Measurements from ENCODE around the gene TBR1.
A peak's percentile ranks its signal among the peaks of the same experiment; 100 is the strongest.

The TBR1 gene

GRCh38 chr2:161379740-161380139, 36.4 kb upstream of the TBR1 start:
- DNase-seq (ENCODE audit: insufficient read length, low spot score), result no peak
- no peak for TF ChIP-seq CTCF (IDR thresholded peaks at IDR 0.05; ENCODE audit: insufficient read depth, missing control alignments)
- FAIRE-seq, result no peak

- TF ChIP-seq CTCF (IDR thresholded peaks at IDR 0.05; ENCODE audit: insufficient read depth, missing control alignments), result no peak
- DNase-seq (ENCODE audit: insufficient read length, low spot score) (no peak), FAIRE-seq (no peak)
Observed at GRCh38 chr2:161381546-161381945, 34.6 kb upstream of the TBR1 start.

GRCh38 chr2:161382747-161383146, 33.4 kb upstream of the TBR1 start:
- FAIRE-seq (peak; percentile 29), DNase-seq (ENCODE audit: insufficient read length, low spot score) (no peak)
- TF ChIP-seq CTCF (IDR thresholded peaks at IDR 0.05; ENCODE audit: insufficient read depth, missing control alignments), result no peak

- DNase-seq (ENCODE audit: insufficient read length, low spot score) (no peak), FAIRE-seq (no peak)
- TF ChIP-seq CTCF (IDR thresholded peaks at IDR 0.05; ENCODE audit: insufficient read depth, missing control alignments), result no peak
Observed at GRCh38 chr2:161384864-161385263, 31.2 kb upstream of the TBR1 start.

GRCh38 chr2:161386228-161386824, 29.8 kb upstream of the TBR1 start:
- DNase-seq (ENCODE audit: insufficient read length, low spot score) (no peak), FAIRE-seq (peak; percentile 44)
- no peak for TF ChIP-seq CTCF (IDR thresholded peaks at IDR 0.05; ENCODE audit: insufficient read depth, missing control alignments)

- FAIRE-seq (peak; percentile 46), DNase-seq (ENCODE audit: insufficient read length, low spot score) (no peak)
- TF ChIP-seq CTCF (IDR thresholded peaks at IDR 0.05; ENCODE audit: insufficient read depth, missing control alignments), result no peak
Observed at GRCh38 chr2:161388146-161388779, 27.8 kb upstream of the TBR1 start.

GRCh38 chr2:161391737-161392506, 24.2 kb upstream of the TBR1 start:
- no peak for FAIRE-seq
- no peak for DNase-seq (ENCODE audit: insufficient read length, low spot score)
- TF ChIP-seq CTCF (IDR thresholded peaks at IDR 0.05; ENCODE audit: insufficient read depth, missing control alignments), result no peak

Data from D721Med (cell line).